ENCODE data around the gene PYGB.

- TF ChIP-seq, protein P1, sequence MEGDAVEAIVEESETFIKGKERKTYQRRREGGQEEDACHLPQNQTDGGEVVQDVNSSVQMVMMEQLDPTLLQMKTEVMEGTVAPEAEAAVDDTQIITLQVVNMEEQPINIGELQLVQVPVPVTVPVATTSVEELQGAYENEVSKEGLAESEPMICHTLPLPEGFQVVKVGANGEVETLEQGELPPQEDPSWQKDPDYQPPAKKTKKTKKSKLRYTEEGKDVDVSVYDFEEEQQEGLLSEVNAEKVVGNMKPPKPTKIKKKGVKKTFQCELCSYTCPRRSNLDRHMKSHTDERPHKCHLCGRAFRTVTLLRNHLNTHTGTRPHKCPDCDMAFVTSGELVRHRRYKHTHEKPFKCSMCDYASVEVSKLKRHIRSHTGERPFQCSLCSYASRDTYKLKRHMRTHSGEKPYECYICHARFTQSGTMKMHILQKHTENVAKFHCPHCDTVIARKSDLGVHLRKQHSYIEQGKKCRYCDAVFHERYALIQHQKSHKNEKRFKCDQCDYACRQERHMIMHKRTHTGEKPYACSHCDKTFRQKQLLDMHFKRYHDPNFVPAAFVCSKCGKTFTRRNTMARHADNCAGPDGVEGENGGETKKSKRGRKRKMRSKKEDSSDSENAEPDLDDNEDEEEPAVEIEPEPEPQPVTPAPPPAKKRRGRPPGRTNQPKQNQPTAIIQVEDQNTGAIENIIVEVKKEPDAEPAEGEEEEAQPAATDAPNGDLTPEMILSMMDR (tag by site-specific recombination; IDR thresholded peaks at IDR 0.05): no peak
- TF ChIP-seq ZNF274 (IDR thresholded peaks at IDR 0.05; ENCODE audit: low read length): no peak
- no peak for TF ChIP-seq ZNF274 (tag by site-specific recombination; IDR thresholded peaks at IDR 0.05; ENCODE audit: borderline replicate concordance)
- TF ChIP-seq, protein P2, sequence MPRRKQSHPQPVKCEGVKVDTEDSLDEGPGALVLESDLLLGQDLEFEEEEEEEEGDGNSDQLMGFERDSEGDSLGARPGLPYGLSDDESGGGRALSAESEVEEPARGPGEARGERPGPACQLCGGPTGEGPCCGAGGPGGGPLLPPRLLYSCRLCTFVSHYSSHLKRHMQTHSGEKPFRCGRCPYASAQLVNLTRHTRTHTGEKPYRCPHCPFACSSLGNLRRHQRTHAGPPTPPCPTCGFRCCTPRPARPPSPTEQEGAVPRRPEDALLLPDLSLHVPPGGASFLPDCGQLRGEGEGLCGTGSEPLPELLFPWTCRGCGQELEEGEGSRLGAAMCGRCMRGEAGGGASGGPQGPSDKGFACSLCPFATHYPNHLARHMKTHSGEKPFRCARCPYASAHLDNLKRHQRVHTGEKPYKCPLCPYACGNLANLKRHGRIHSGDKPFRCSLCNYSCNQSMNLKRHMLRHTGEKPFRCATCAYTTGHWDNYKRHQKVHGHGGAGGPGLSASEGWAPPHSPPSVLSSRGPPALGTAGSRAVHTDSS (tag by site-specific recombination; IDR thresholded peaks at IDR 0.05): no peak
- TF ChIP-seq ZNF629 (tag by site-specific recombination; IDR thresholded peaks at IDR 0.05): no peak
- TF ChIP-seq KLF9 (tag by site-specific recombination; IDR thresholded peaks at IDR 0.05; ENCODE audit: low read depth): no peak
- no peak for TF ChIP-seq ZNF423 (tag by site-specific recombination; IDR thresholded peaks at IDR 0.05)
- no peak for TF ChIP-seq ZNF664 (tag by site-specific recombination; IDR thresholded peaks at IDR 0.05)
- TF ChIP-seq ZNF549 (tag by site-specific recombination; IDR thresholded peaks at IDR 0.05): no peak
- TF ChIP-seq ZNF416 (tag by site-specific recombination; IDR thresholded peaks at IDR 0.05): no peak
- no peak for TF ChIP-seq SP2 (tag by site-specific recombination; IDR thresholded peaks at IDR 0.05)
- TF ChIP-seq, protein P3, sequence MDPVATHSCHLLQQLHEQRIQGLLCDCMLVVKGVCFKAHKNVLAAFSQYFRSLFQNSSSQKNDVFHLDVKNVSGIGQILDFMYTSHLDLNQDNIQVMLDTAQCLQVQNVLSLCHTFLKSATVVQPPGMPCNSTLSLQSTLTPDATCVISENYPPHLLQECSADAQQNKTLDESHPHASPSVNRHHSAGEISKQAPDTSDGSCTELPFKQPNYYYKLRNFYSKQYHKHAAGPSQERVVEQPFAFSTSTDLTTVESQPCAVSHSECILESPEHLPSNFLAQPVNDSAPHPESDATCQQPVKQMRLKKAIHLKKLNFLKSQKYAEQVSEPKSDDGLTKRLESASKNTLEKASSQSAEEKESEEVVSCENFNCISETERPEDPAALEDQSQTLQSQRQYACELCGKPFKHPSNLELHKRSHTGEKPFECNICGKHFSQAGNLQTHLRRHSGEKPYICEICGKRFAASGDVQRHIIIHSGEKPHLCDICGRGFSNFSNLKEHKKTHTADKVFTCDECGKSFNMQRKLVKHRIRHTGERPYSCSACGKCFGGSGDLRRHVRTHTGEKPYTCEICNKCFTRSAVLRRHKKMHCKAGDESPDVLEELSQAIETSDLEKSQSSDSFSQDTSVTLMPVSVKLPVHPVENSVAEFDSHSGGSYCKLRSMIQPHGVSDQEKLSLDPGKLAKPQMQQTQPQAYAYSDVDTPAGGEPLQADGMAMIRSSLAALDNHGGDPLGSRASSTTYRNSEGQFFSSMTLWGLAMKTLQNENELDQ (tag by site-specific recombination; IDR thresholded peaks at IDR 0.05; ENCODE audit: low read depth): no peak
- TF ChIP-seq ZBTB10 (tag by site-specific recombination; IDR thresholded peaks at IDR 0.05): no peak
- no peak for TF ChIP-seq ZNF202 (tag by site-specific recombination; IDR thresholded peaks at IDR 0.05; ENCODE audit: borderline replicate concordance)
- TF ChIP-seq ZFP3 (tag by site-specific recombination; IDR thresholded peaks at IDR 0.05; ENCODE audit: low read depth): no peak
Observed at GRCh38 chr20:25207960-25208534, 39.8 kb upstream of the PYGB start.
